NCI-H1694 (cell line): ENCODE measurements around the gene ITPR1.

Experiments
- DNase-seq: peaks from one replicate; lab custom pipeline; 2025; lab: John Stamatoyannopoulos, UW

The ITPR1 gene

GRCh38 chr3:4855676-4856075, 362.5 kb downstream of the ITPR1 start:
- DNase-seq: no peak

GRCh38 chr3:4856136-4856535, 363.0 kb downstream of the ITPR1 start:
- DNase-seq: no peak

GRCh38 chr3:4856564-4856963, 363.4 kb downstream of the ITPR1 start:
- DNase-seq: no peak

GRCh38 chr3:4856986-4857385, 363.8 kb downstream of the ITPR1 start:
- DNase-seq: no peak

- no peak for DNase-seq
Measured at GRCh38 chr3:4859788-4860187, 366.6 kb downstream of the ITPR1 start.

- no peak for DNase-seq
Measured at GRCh38 chr3:4862973-4863372, 369.8 kb downstream of the ITPR1 start.

GRCh38 chr3:4864503-4864902, 371.4 kb downstream of the ITPR1 start:
- no peak for DNase-seq

GRCh38 chr3:4865714-4866113, 372.6 kb downstream of the ITPR1 start:
- DNase-seq: no peak

GRCh38 chr3:4866866-4867265, 373.7 kb downstream of the ITPR1 start:
- DNase-seq: no peak

GRCh38 chr3:4877173-4877787, 384.1 kb downstream of the ITPR1 start:
- no peak for DNase-seq

- no peak for DNase-seq
Measured at GRCh38 chr3:4880850-4881249, 387.7 kb downstream of the ITPR1 start.

- DNase-seq: no peak
Measured at GRCh38 chr3:4882548-4882947, 389.4 kb downstream of the ITPR1 start.

- DNase-seq: no peak
Measured at GRCh38 chr3:4883011-4883410, 389.9 kb downstream of the ITPR1 start.

- no peak for DNase-seq
Measured at GRCh38 chr3:4884888-4885287, 391.7 kb downstream of the ITPR1 start.

GRCh38 chr3:4885316-4885715, 392.2 kb downstream of the ITPR1 start:
- no peak for DNase-seq

GRCh38 chr3:4886448-4886847, 393.3 kb downstream of the ITPR1 start:
- DNase-seq: no peak

- DNase-seq: no peak
Measured at GRCh38 chr3:4887177-4887576, 394.0 kb downstream of the ITPR1 start.

- no peak for DNase-seq
Measured at GRCh38 chr3:4888913-4889846, 396.0 kb downstream of the ITPR1 start.

GRCh38 chr3:4889896-4890295, 396.7 kb downstream of the ITPR1 start:
- DNase-seq: no peak

- no peak for DNase-seq
Measured at GRCh38 chr3:4894891-4895530, 401.9 kb downstream of the ITPR1 start.

- DNase-seq: no peak
Measured at GRCh38 chr3:4895838-4896237, 402.7 kb downstream of the ITPR1 start.
